HG02884 (cell line): ENCODE measurements around the gene NECTIN2.
"Not testable (repeated sequence)": the region's sequence is repeated elsewhere in the genome, so short reads cannot be mapped to it uniquely, and the experiment has no call there.

Experiments used
- ATAC-seq: cut with Tn5 transposase; IDR thresholded peaks from one replicate; pipeline ENCODE4 v1.9.1; 2021; ENCODE audit warnings: mild to moderate bottlenecking, moderate library complexity; ENCODE audit not compliant: unreplicated experiment

NECTIN2 gene

DNA sequence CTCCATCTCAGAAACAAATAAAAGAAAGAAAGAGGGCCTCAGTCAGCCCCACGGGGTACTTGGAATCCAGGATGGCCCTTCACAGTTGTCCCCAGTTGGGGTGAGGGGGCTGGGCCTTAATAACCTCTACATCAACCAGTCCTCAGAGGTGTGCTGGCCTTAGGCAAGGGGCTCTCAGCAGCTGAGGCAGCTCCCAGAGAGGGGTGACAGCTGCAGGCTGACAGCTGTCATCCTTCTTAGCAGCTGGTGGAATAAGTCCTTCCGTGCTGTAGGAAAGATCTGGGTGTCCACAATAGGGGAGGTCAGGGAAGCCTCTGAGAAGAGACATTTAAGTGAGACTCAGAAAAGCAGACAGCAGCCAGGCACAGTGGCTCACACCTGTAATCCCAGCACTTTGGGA is 29.8 kb upstream of the NECTIN2 start:
- ATAC-seq = no peak

GRCh38 chr19:44817725-44818465 is 28.2 kb upstream of the NECTIN2 start:
- no peak for ATAC-seq

DNA sequence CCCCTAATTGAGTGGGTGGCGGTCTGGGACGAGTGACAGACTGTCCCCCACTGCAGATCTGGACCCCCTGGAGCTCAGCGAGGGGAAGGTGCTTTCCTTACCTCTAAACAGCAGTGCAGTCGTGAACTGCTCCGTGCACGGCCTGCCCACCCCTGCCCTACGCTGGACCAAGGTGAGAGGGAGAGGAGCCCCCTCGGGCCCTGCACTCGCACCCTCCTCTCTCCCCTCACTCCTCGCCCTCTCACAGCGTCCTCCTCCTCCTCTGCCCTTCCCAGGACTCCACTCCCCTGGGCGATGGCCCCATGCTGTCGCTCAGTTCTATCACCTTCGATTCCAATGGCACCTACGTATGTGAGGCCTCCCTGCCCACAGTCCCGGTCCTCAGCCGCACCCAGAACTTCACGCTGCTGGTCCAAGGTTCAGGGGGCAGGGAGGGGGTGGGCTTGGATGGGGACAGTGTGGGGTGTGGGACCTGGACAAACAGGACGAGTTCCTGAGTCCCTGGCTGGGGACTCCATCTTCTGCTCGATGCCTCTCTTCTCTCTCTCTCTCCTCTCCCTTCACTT is 27.5 kb upstream of the NECTIN2 start:
- ATAC-seq = no peak

GRCh38 chr19:44819246-44819832 is 26.8 kb upstream of the NECTIN2 start:
- ATAC-seq = no peak

DNA sequence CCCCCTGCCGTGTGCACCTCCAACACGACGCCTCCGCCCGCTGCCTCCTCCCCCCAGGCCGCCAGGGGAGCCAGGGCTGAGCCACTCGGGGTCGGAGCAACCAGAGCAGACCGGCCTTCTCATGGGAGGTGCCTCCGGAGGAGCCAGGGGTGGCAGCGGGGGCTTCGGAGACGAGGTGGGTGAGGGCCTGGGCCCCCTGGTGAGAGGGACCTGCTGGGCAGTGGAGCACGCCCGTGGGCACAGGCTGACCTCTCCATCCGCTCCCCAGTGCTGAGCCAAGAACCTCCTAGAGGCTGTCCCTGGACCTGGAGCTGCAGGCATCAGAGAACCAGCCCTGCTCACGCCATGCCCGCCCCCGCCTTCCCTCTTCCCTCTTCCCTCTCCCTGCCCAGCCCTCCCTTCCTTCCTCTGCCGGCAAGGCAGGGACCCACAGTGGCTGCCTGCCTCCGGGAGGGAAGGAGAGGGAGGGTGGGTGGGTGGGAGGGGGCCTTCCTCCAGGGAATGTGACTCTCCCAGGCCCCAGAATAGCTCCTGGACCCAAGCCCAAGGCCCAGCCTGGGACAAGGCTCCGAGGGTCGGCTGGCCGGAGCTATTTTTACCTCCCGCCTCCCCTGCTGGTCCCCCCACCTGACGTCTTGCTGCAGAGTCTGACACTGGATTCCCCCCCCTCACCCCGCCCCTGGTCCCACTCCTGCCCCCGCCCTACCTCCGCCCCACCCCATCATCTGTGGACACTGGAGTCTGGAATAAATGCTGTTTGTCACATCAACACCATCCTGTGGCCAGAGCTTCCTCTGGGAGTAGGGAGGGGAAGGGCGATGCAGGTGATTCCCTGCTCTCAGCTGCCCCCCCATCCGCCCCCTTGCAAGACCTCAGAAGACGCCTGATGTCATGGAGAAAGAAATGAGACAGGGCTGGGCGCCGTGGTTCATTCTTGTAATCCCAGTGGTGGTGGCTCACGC is 25.2 kb upstream of the NECTIN2 start:
- ATAC-seq = no peak

DNA sequence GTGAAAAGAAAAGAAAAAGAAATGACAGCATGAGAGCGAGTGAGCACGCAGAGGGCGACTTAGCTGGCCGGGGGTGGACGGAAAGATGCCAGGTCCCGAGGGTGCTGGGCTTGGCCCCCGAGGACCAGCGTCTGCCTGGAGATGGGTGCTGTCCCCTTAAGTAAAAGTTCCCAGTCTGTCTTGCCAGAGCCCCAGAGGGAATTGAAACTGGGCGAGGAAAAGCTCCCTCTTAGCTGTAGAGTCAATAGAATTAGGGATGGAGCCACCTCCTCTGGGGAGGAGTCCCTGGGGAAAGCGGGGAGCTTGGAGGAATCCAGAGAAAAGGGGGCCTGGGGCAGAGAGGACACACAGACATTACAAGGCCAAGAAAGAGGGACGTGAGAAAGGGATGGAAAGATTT is 23.9 kb upstream of the NECTIN2 start:
- no peak for ATAC-seq

DNA sequence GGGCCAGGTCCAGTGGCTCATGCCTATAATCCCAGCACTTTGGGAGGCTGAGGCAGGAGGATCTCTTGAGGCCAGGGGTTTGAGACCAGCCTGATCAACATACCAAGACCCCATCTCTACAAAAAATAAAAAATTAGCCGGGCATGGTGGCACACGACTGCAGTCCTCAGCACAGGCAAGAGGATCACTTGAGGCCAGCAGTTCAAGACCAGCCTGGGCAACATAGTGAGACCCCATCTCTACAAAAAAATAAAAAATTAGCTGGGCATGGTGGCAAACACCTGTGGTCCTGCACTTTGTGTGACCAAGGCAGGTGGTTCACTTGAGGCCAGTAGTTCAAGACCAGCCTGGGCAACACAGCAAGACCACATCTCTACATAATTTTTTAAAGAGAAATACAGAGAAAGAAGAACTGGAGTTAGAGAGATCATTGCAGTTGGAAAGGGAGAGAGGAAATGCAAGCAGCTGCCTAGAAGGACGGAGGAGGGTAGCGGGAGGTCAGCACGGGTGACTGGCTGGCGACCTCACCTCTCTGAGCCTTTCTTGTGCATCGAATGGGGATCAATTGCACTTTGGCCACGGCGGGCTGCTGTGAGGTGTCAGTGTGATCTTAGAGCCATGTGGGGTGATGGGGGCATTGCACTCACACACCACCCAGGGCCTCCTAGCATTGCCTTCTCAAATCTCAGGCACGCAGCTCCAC is 23.3 kb upstream of the NECTIN2 start:
- ATAC-seq = no peak

DNA sequence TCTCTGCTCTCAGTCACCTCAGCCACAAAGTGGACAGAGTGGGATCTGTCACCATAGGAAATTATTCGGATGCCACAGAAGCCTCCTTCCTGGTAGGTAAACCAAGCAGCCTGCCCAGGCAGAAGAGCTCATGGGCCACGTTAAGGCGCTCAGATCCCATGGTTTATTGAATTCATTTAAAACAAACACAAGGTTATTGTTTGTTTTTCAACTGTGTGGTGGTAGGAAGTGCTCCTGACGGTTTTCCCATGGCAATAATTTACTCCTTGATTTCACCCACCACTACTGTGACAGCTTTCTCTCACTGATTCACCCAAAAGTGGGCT is 22.8 kb upstream of the NECTIN2 start:
- ATAC-seq = no peak

GRCh38 chr19:44824761-44825160 is 21.3 kb upstream of the NECTIN2 start:
- ATAC-seq = no peak

GRCh38 chr19:44832875-44833274 is 13.2 kb upstream of the NECTIN2 start:
- ATAC-seq = not testable (repeated sequence)

DNA sequence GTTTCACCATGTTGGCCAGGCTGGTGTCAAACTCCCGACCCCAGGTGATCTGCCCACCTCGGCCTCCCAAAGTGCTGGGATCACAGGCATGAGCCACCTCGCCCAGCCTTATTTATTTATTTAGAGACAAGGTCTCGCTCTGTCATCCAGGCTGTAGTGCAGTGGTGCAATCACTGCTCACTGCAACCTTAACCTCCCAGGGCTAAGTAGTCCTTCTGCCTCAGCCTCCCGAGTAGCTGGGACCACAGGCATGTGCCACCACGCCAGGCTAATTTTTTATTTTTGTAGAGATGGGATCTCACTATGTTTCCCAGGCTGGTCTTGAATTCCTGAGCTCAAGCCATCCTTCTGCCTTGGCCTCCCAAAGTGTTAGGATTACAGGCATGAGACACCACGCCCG is 11.7 kb upstream of the NECTIN2 start:
- not testable (repeated sequence) for ATAC-seq

DNA sequence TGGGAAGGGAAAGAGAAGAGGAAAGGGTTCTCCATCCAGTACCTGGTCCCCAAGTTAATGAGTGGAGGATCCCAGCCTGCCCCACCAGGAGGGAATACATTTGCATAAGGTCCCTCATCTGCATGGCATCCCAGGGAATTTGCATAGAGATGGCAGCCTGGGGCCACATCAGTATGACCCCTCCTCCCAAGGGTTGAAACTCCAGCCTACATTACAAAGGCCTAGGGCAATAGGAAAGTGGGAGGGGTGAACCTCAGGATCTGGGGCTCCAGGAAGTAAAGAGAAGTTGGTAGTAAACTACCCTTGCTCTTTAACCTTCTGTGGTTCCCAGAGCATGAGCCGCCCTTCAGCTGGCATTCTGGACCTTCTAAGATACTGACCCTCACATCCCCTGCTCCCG is 6.8 kb upstream of the NECTIN2 start:
- no peak for ATAC-seq

GRCh38 chr19:44840811-44841210 is 5.3 kb upstream of the NECTIN2 start:
- no peak for ATAC-seq

DNA sequence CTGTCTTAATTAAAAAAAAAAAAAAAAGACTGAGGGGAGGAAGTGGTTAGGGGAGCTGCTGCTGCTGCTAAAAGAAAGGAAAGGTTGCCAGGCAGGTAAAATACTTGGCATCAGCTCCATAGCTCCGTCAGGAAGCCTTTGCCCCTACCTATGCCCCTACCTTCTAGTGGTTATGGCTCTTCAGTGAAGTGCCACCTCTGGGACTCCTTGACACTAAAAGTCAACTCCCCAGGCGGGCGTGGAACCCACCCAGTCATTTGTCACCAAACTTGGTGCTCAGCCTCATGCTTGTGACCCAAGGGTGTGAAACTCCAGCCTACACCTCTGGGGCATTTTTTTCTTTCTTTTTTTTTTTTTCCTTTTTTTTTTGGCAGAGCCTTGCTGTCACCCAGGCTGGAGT is 4.9 kb upstream of the NECTIN2 start:
- ATAC-seq = no peak

DNA sequence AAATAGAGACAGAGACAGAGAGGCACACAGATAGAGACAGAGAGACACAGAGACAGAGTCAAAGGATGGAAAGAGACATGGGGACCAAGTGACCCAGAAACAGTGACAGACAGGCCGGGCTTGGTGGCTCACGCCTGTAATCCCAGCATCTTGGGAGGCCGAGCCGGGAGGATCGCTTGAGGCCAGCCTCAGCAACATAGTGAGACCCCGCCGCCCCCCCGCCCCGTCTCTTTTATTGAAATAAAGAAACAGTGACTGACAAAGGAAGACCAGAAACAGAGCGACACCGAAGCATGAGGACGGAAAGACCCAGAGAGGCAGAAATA is 848 bp upstream of the NECTIN2 start:
- ATAC-seq = no peak

DNA sequence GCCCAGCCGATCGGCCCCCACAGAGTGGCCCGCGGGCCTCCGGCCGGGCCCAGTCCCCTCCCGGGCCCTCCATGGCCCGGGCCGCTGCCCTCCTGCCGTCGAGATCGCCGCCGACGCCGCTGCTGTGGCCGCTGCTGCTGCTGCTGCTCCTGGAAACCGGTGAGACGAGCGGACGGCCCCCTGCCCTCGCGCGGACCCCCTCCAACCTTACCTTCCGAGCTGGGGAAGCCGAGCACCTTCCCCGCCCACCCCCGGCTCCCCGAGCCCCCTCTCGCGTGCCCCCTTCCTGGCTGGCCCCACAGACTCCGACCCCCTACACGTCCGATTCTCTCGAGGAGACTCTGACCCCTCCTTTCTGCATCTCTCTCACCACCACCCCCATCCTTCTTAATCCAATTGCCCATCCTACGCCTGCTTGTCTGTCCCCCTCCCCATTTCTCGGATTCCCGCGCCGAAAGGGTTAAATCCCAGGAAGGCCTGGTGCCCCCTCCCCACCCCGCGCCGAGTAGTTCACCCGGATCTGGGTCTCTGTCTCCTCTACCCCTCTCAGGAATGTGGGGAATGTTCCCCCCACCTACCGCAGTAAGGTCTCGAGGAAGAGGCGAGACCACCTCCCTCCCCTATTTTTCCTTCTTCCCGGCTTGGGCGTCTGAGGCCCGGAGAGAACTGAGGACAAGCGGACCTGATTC is 502 bp downstream of the NECTIN2 start:
- ATAC-seq = no peak

DNA sequence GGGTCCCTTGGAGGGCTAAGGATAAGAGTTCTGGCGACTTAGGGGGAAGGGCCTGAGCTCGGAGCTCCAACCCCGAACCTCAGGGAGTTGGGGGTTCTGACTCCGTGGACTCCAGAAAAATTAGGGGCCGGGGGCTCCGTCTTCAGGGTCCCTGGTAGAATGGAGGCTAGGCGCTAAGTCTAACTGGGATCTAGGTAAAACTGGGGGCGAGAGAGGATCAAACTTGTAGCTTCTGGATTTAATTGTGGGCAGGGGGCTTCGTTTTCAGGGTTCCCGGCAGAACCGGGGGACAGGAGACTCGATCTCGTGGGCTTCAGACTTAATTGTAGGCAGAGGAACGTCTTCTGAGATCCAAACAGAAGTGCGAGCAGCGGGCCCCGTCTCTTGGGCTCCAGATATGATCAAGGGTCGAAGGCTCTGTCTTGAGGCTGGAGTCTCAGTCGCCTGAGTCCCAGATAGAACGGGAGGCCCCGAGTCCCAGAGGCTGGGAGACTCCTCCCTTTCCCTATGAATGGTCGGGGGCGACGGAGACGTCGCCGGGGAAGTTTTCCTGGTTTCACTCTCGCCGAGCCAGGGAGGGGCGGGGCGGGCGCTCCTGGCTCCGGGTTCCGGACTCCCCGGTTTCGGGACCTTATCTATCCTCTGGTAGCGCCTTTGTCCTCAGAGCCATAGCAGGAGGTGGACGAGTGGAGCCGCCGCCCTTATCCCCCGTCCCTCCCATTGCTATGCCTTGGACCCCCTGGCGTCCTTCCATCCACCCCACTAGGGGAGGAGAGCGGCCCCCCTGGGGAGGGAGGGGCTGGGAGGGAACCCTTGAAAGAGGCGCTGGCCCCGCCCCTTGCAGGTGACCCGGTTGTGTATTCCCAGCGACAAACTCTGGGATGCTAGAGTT is 1.3 kb downstream of the NECTIN2 start:
- no peak for ATAC-seq

DNA sequence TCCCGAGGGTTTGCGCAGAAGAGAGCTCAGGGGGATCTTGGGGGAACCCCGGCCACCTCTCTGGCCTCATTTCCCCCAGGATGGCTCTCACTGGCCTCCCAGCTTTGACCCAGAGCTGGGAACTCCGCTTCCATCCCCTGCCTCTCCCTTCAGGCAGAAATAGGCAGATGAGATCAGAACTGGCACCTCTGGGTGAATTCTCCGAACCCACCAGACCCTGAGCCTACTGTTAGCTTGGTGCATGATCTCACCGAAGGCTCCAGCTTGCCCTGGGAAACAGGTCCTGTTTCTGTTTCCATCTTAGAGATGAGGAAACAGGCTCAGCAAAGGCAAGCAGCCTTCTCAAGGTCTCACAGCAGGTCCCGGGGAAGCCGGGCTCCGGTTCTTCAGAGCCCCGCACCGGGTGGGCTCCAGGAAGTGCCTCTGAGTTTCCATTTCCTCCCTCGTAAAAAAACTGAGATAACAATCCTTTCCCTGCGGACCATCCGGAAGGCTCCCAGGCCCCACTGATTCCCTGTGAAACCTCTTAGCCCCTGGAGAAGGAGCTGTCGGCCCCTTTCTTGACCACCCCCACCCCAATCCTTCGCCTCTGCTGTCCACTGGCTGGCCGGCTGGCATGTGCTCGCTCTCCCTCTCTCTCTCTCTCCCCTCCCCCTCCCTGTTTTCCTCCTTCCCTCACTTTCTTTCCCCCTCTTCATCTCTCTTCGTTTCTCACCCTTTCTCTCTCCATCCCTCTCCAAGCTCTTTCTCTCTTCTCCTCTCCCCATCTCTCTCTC is 2.1 kb downstream of the NECTIN2 start:
- no peak for ATAC-seq
